T-helper 2 cell treated with Interferon-gamma antibody and Interleukin-4, amounts not matched to agents 100 ng/mL and 5 ng/mL, for 36 hours (primary cell): ENCODE results near the gene MVB12A. TPM values are rescaled to one million over a fixed set of nuclear protein-coding genes. Genes with fewer than 3 reads are reported as not detected.

Source experiments
- intact Hi-C: fragments of 100-400 bp; cut with micrococcal nuclease; formaldehyde crosslinking; loops from one replicate; pipeline ENCODE4 v1.15.1; 2023
- total RNA-seq: library from RNA; stranded (reverse); gene quantifications from 2 replicates; pipeline ENCODE4 v1.2.3, GENCODE V29; 2022

The MVB12A gene
- total RNA-seq, 1 donor from 2014 or later, result 36.4 TPM

GRCh38 chr19:17436874-17437267 is 17.0 kb downstream of the MVB12A start:
- intact Hi-C loops, result no loop called here

GRCh38 chr19:17441241-17442021 is 21.6 kb downstream of the MVB12A start:
- intact Hi-C loops, result no loop called here

GRCh38 chr19:17445526-17446165 is 25.8 kb downstream of the MVB12A start:
- intact Hi-C loops, result no loop called here

GRCh38 chr19:17447704-17448130 is 27.9 kb downstream of the MVB12A start:
- intact Hi-C loops, result no loop called here

GRCh38 chr19:17448131-17448967 is 28.5 kb downstream of the MVB12A start, which contains the start of gene TMEM221:
TMEM221 (minus strand) TSS chr19:17448668; CDS start chr19:17448462, 206 bp downstream.
- intact Hi-C loops, result no loop called here

GRCh38 chr19:17450264-17451075 is 30.6 kb downstream of the MVB12A start:
- intact Hi-C loops, result loop anchor here (10.0 kb wide), 1 partner anchor 124 kb away; no protein-coding TSS in a partner anchor

- intact Hi-C loops, result loop anchor here (2.0 to 10.0 kb wide), 2 partner anchors 15 to 123 kb away; no protein-coding TSS in a partner anchor
These were observed 32.0 kb downstream of the MVB12A start for GRCh38 chr19:17451820-17452219.

- intact Hi-C loops, result loop anchor here (10.0 kb wide), 1 partner anchor 120 kb away; no protein-coding TSS in a partner anchor
These were observed 34.8 kb downstream of the MVB12A start for GRCh38 chr19:17454576-17455071.

- intact Hi-C loops, result loop anchor here (10.0 kb wide), 1 partner anchor 119 kb away; no protein-coding TSS in a partner anchor
These were observed 35.7 kb downstream of the MVB12A start for GRCh38 chr19:17455308-17456123.

- intact Hi-C loops, result loop anchor here (10.0 kb wide), 1 partner anchor 119 kb away; no protein-coding TSS in a partner anchor
These were observed 36.3 kb downstream of the MVB12A start for GRCh38 chr19:17456127-17456526.

GRCh38 chr19:17457616-17458015 is 37.8 kb downstream of the MVB12A start:
- intact Hi-C loops, result loop anchor here (10.0 kb wide), 1 partner anchor 117 kb away; no protein-coding TSS in a partner anchor

- intact Hi-C loops, result loop anchor here (10.0 kb wide), 1 partner anchor 116 kb away; no protein-coding TSS in a partner anchor
These were observed 39.1 kb downstream of the MVB12A start for GRCh38 chr19:17458970-17459369.

- intact Hi-C loops, result no loop called here
These were observed 40.8 kb downstream of the MVB12A start, which contains the start of gene NXNL1 for GRCh38 chr19:17460372-17461230. NXNL1 (minus strand) TSS chr19:17460926; CDS start chr19:17460869, 57 bp downstream.

- intact Hi-C loops, result loop anchor here (2.0 to 5.0 kb wide), 2 partner anchors 14 to 129 kb away; partner anchors contain the start of gene GTPBP3
These were observed 46.6 kb downstream of the MVB12A start for GRCh38 chr19:17466487-17466850.

GRCh38 chr19:17467471-17468301 is 47.8 kb downstream of the MVB12A start:
- intact Hi-C loops, result loop anchor here (2.0 to 5.0 kb wide), 2 partner anchors 15 to 130 kb away; partner anchors contain the start of gene GTPBP3

- intact Hi-C loops, result loop anchor here (5.0 kb wide), 1 partner anchor 131 kb away; the partner anchor contains the start of gene GTPBP3
These were observed 48.6 kb downstream of the MVB12A start for GRCh38 chr19:17468302-17469091.
